ENCODE measurements around the gene RNU6-8.

The RNU6-8 gene

GRCh38 chr14:32166029-32166428, 37.0 kb downstream of the RNU6-8 start:
- in situ Hi-C loops (cut with HindIII; ENCODE audit: low sequenced_read_pairs), result no loop called here

Data from DLD1 (cell line).